ENCODE measurements around the gene ARHGEF1. TPM values are rescaled to one million over a fixed set of nuclear protein-coding genes. Genes with fewer than 3 reads are reported as not detected.

ARHGEF1 gene
- total RNA-seq, 1 donor from 2014 or later = 73.1 TPM

- Histone ChIP-seq H3K4me2 (ENCODE audit: low read length) (peak overlapping the region; percentile 67), H2AFZ (ENCODE audit: low read depth, low read length) (peak overlapping the region; percentile 69), H3K9me3 (ENCODE audit: insufficient read depth, low read depth, low read length) (no peaks in the 10 kb centered on the region), H4K20me1 (ENCODE audit: insufficient read depth, low read length) (peaks cover 16% of the 10 kb centered on the region), H3K4me1 (ENCODE audit: insufficient read depth, low read length) (no peaks in the 10 kb centered on the region), H3K9ac (ENCODE audit: low read length) (no peak overlapping the region), H3K27me3 (ENCODE audit: insufficient read depth, low read length) (no peaks in the 10 kb centered on the region), H3K27ac (ENCODE audit: low read depth, low read length) (no peak overlapping the region), H3K79me2 (ENCODE audit: insufficient read depth, low read length) (no peaks in the 10 kb centered on the region), H3K36me3 (ENCODE audit: insufficient read depth, low read length) (peaks cover 4% of the 10 kb centered on the region), H3K4me3 (ENCODE audit: insufficient read depth, low read depth, low read length) (no peak overlapping the region)
- H3K4me1 Mint-ChIP-seq (ENCODE audit: low read depth, unreplicated experiment) = peaks cover 1% of the 10 kb centered on the region
- TF ChIP-seq EZH2 (IDR thresholded peaks at IDR 0.05; ENCODE audit: insufficient read depth, low read length) = no peak
- TF ChIP-seq, protein P1, sequence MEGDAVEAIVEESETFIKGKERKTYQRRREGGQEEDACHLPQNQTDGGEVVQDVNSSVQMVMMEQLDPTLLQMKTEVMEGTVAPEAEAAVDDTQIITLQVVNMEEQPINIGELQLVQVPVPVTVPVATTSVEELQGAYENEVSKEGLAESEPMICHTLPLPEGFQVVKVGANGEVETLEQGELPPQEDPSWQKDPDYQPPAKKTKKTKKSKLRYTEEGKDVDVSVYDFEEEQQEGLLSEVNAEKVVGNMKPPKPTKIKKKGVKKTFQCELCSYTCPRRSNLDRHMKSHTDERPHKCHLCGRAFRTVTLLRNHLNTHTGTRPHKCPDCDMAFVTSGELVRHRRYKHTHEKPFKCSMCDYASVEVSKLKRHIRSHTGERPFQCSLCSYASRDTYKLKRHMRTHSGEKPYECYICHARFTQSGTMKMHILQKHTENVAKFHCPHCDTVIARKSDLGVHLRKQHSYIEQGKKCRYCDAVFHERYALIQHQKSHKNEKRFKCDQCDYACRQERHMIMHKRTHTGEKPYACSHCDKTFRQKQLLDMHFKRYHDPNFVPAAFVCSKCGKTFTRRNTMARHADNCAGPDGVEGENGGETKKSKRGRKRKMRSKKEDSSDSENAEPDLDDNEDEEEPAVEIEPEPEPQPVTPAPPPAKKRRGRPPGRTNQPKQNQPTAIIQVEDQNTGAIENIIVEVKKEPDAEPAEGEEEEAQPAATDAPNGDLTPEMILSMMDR (IDR thresholded peaks at IDR 0.05; ENCODE audit: insufficient read depth, low read depth, low read length) = peak; percentile 83
- no peak overlapping the region for H3K4me3 Mint-ChIP-seq (ENCODE audit: unreplicated experiment)
- peaks cover 12% of the 10 kb centered on the region for H3K27me3 Mint-ChIP-seq (ENCODE audit: low read depth, unreplicated experiment)
- H3K36me3 Mint-ChIP-seq (ENCODE audit: low read depth, unreplicated experiment) = peaks cover 9% of the 10 kb centered on the region
- no peak overlapping the region for H3K27ac Mint-ChIP-seq (ENCODE audit: unreplicated experiment)
- peak; percentile 22 for DNase-seq (ENCODE audit: low read depth)
- no peak for FAIRE-seq
- no peaks in the 10 kb centered on the region for H3K9me3 Mint-ChIP-seq (ENCODE audit: unreplicated experiment)
These were observed 68.7 kb downstream of the ARHGEF1 start for GRCh38 chr19:41951686-41952172.

GRCh38 chr19:41955521-41955920 is 72.5 kb downstream of the ARHGEF1 start:
- H3K4me1 Mint-ChIP-seq (ENCODE audit: low read depth, unreplicated experiment) = peaks cover 19% of the 10 kb centered on the region

DNA sequence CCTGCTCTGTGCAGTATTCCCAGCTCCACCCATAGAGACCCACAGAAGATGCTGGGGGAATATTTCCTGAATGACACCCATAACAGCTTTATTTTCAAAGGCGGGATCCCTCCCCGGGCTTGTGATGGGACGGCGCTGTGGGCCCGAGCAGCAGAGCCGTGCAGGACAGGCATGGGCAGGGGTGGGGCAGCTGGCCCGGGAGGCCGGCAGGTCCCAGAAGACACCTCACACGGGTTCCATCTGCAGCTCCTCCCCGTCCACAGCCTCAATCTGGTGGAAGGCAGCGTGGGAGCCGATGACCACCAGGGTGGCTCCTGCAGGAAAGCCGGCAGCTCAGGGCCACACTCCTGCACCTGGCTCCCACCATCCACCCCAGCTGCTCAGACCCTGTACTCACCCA is 73.6 kb downstream of the ARHGEF1 start:
- TF ChIP-seq, protein P1 (IDR thresholded peaks at IDR 0.05; ENCODE audit: insufficient read depth, low read depth, low read length) = no peak
- no peak for TF ChIP-seq EZH2 (IDR thresholded peaks at IDR 0.05; ENCODE audit: insufficient read depth, low read length)
- Histone ChIP-seq H2AFZ (ENCODE audit: low read depth, low read length) (no peak overlapping the region), H3K4me3 (ENCODE audit: insufficient read depth, low read depth, low read length) (no peak overlapping the region), H3K27me3 (ENCODE audit: insufficient read depth, low read length) (no peaks in the 10 kb centered on the region), H3K4me2 (ENCODE audit: low read length) (no peak overlapping the region), H3K4me1 (ENCODE audit: insufficient read depth, low read length) (peaks cover 16% of the 10 kb centered on the region), H3K36me3 (ENCODE audit: insufficient read depth, low read length) (peaks cover 4% of the 10 kb centered on the region), H3K9ac (ENCODE audit: low read length) (no peak overlapping the region), H3K79me2 (ENCODE audit: insufficient read depth, low read length) (peaks cover 20% of the 10 kb centered on the region), H3K27ac (ENCODE audit: low read depth, low read length) (no peak overlapping the region), H4K20me1 (ENCODE audit: insufficient read depth, low read length) (peaks cover 32% of the 10 kb centered on the region), H3K9me3 (ENCODE audit: insufficient read depth, low read depth, low read length) (no peaks in the 10 kb centered on the region)
- no peaks in the 10 kb centered on the region for H3K27me3 Mint-ChIP-seq (ENCODE audit: low read depth, unreplicated experiment)
- H3K36me3 Mint-ChIP-seq (ENCODE audit: low read depth, unreplicated experiment) = peaks cover 10% of the 10 kb centered on the region
- DNase-seq (ENCODE audit: low read depth) (no peak), FAIRE-seq (no peak)
- H3K4me1 Mint-ChIP-seq (ENCODE audit: low read depth, unreplicated experiment) = peaks cover 19% of the 10 kb centered on the region
- no peak overlapping the region for H3K4me3 Mint-ChIP-seq (ENCODE audit: unreplicated experiment)
- H3K27ac Mint-ChIP-seq (ENCODE audit: unreplicated experiment) = peak overlapping the region; percentile 72
- H3K9me3 Mint-ChIP-seq (ENCODE audit: unreplicated experiment) = no peaks in the 10 kb centered on the region

More at GRCh38 chr19:41955521-41955920, 72.5 kb downstream of the ARHGEF1 start:
- H2AFZ ChIP-seq (ENCODE audit: low read depth, low read length) = no peak overlapping the region
- H3K79me2 ChIP-seq (ENCODE audit: insufficient read depth, low read length) = peaks cover 20% of the 10 kb centered on the region
- H3K4me2 ChIP-seq (ENCODE audit: low read length) = no peak overlapping the region
- no peaks in the 10 kb centered on the region for H3K9me3 ChIP-seq (ENCODE audit: insufficient read depth, low read depth, low read length)
- no peak overlapping the region for H3K9ac ChIP-seq (ENCODE audit: low read length)
- no peak overlapping the region for H3K4me3 ChIP-seq (ENCODE audit: insufficient read depth, low read depth, low read length)
- Mint-ChIP-seq H3K9me3 (ENCODE audit: unreplicated experiment) (no peaks in the 10 kb centered on the region), H3K4me3 (ENCODE audit: unreplicated experiment) (peak overlapping the region; percentile 20), H3K27ac (ENCODE audit: unreplicated experiment) (no peak overlapping the region), H3K36me3 (ENCODE audit: low read depth, unreplicated experiment) (peaks cover 10% of the 10 kb centered on the region), H3K27me3 (ENCODE audit: low read depth, unreplicated experiment) (peaks cover 2% of the 10 kb centered on the region)
- H3K4me1 ChIP-seq (ENCODE audit: insufficient read depth, low read length) = peaks cover 16% of the 10 kb centered on the region
- DNase-seq (ENCODE audit: low read depth) (no peak), FAIRE-seq (no peak)
- H4K20me1 ChIP-seq (ENCODE audit: insufficient read depth, low read length) = peaks cover 32% of the 10 kb centered on the region
- H3K27ac ChIP-seq (ENCODE audit: low read depth, low read length) = no peak overlapping the region
- no peaks in the 10 kb centered on the region for H3K27me3 ChIP-seq (ENCODE audit: insufficient read depth, low read length)
- H3K36me3 ChIP-seq (ENCODE audit: insufficient read depth, low read length) = peaks cover 4% of the 10 kb centered on the region
- TF ChIP-seq, protein P1 (IDR thresholded peaks at IDR 0.05; ENCODE audit: insufficient read depth, low read depth, low read length) = no peak
- TF ChIP-seq EZH2 (IDR thresholded peaks at IDR 0.05; ENCODE audit: insufficient read depth, low read length) = no peak

Data from astrocyte (in vitro differentiated cells and primary cell).